ENCODE results near the gene SLC36A4.

DNA sequence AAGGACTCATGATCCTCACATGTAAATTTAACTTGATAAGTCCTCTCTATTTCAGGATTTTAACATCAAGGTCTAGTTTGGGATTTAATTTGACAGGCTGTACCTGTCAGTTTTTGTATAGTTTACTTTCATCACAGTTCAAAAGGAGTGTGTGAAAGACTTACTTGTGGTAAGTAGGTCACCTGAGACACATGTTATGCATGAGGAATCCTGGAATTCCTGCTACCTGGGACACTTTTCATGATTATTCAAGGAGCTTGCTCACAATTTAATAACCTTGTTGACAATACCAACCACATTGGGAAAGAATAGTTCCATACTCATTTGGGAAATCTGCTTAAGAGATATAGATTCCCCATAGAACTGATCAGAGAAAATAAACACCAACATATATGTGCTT, 15.8 kb upstream of the SLC36A4 start:
- TF ChIP-seq, protein P1, sequence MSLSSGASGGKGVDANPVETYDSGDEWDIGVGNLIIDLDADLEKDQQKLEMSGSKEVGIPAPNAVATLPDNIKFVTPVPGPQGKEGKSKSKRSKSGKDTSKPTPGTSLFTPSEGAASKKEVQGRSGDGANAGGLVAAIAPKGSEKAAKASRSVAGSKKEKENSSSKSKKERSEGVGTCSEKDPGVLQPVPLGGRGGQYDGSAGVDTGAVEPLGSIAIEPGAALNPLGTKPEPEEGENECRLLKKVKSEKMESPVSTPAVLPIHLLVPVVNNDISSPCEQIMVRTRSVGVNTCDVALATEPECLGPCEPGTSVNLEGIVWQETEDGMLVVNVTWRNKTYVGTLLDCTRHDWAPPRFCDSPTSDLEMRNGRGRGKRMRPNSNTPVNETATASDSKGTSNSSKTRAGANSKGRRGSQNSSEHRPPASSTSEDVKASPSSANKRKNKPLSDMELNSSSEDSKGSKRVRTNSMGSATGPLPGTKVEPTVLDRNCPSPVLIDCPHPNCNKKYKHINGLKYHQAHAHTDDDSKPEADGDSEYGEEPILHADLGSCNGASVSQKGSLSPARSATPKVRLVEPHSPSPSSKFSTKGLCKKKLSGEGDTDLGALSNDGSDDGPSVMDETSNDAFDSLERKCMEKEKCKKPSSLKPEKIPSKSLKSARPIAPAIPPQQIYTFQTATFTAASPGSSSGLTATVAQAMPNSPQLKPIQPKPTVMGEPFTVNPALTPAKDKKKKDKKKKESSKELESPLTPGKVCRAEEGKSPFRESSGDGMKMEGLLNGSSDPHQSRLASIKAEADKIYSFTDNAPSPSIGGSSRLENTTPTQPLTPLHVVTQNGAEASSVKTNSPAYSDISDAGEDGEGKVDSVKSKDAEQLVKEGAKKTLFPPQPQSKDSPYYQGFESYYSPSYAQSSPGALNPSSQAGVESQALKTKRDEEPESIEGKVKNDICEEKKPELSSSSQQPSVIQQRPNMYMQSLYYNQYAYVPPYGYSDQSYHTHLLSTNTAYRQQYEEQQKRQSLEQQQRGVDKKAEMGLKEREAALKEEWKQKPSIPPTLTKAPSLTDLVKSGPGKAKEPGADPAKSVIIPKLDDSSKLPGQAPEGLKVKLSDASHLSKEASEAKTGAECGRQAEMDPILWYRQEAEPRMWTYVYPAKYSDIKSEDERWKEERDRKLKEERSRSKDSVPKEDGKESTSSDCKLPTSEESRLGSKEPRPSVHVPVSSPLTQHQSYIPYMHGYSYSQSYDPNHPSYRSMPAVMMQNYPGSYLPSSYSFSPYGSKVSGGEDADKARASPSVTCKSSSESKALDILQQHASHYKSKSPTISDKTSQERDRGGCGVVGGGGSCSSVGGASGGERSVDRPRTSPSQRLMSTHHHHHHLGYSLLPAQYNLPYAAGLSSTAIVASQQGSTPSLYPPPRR (CRISPR knock-in tag; IDR thresholded peaks at IDR 0.05; ENCODE audit: borderline replicate concordance), result no peak
- TF ChIP-seq ZNF217 (CRISPR knock-in tag; IDR thresholded peaks at IDR 0.05) (no peak), STAT5B (CRISPR knock-in tag; IDR thresholded peaks at IDR 0.05) (no peak), KDM1A (IDR thresholded peaks at IDR 0.05) (no peak), SETDB1 (IDR thresholded peaks at IDR 0.05; ENCODE audit: low read length) (no peak), ZNF589 (CRISPR knock-in tag; IDR thresholded peaks at IDR 0.05; ENCODE audit: low read depth) (no peak), ZBTB8A (IDR thresholded peaks at IDR 0.05; ENCODE audit: partially characterized antibody) (no peak), NR2C2 (CRISPR knock-in tag; IDR thresholded peaks at IDR 0.05) (no peak), NR2C2 (tag; IDR thresholded peaks at IDR 0.05) (no peak), LCOR (CRISPR knock-in tag; IDR thresholded peaks at IDR 0.05) (no peak), POLR2A (conservative IDR thresholded peaks at IDR 0.05) (no peak), ZNF121 (CRISPR knock-in tag; conservative IDR thresholded peaks at IDR 0.05) (no peak), SREBF2 (CRISPR knock-in tag; IDR thresholded peaks at IDR 0.05) (no peak)
- TF ChIP-seq, protein P2, sequence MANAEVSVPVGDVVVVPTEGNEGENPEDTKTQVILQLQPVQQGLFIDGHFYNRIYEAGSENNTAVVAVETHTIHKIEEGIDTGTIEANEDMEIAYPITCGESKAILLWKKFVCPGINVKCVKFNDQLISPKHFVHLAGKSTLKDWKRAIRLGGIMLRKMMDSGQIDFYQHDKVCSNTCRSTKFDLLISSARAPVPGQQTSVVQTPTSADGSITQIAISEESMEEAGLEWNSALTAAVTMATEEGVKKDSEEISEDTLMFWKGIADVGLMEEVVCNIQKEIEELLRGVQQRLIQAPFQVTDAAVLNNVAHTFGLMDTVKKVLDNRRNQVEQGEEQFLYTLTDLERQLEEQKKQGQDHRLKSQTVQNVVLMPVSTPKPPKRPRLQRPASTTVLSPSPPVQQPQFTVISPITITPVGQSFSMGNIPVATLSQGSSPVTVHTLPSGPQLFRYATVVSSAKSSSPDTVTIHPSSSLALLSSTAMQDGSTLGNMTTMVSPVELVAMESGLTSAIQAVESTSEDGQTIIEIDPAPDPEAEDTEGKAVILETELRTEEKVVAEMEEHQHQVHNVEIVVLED (CRISPR knock-in tag; IDR thresholded peaks at IDR 0.05), result no peak
- TF ChIP-seq, protein P3, sequence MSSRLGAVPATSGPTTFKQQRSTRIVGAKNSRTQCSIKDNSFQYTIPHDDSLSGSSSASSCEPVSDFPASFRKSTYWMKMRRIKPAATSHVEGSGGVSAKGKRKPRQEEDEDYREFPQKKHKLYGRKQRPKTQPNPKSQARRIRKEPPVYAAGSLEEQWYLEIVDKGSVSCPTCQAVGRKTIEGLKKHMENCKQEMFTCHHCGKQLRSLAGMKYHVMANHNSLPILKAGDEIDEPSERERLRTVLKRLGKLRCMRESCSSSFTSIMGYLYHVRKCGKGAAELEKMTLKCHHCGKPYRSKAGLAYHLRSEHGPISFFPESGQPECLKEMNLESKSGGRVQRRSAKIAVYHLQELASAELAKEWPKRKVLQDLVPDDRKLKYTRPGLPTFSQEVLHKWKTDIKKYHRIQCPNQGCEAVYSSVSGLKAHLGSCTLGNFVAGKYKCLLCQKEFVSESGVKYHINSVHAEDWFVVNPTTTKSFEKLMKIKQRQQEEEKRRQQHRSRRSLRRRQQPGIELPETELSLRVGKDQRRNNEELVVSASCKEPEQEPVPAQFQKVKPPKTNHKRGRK (tag; IDR thresholded peaks at IDR 0.05), result no peak
